Inflammatory macrophage (primary cell): ENCODE measurements around the gene CGB8.
"Not testable (repeated sequence)": the region's sequence is repeated elsewhere in the genome, so short reads cannot be mapped to it uniquely, and the experiment has no call there.

Source experiments
- DNase-seq, 2 donors: peaks; one replicate each; pipeline ENCODE4 v3.0.0-alpha.2; 2020 to 2022

Gene CGB8

DNA sequence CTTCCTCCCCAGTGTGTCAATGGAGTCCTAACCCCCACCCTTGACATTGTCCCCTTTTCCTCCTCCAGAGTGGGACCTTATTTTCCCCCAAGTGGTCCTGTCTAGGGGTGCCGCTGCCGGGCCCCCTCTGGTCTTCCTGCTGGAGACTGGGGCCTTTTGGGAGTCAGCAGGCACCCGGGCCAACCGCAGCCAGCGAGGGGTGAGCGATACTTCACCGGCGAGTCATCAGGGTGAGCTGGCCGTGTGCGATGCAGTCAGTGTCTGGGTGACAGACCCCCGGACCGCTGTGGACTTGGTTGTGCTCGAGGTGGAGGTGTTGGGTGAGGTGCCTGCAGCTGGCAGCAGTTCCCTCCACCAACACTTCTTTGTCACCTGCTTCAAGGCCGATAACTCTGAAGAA, 19.2 kb downstream of the CGB8 start:
- not testable (repeated sequence) for DNase-seq

DNA sequence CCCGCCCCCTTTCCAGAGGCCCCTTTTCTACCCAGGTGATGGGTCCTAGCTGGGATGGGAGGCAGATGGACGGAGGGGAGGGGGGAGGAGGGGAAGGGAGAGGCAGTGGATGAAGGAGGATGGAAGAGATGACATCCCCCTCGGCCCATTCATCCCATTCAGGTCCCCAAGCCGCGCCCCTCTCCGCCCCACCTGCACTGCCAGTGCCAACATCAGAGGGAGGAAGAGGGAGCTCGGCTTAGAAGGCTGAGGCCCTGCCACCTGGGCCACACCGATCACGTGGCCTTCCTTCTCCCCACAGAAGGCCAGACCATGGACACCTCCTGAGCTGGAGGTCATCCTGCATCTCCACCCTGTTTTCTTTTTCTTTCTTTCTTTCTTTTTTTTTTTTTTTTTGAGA, 20.2 kb downstream of the CGB8 start:
- not testable (repeated sequence) for DNase-seq

DNA sequence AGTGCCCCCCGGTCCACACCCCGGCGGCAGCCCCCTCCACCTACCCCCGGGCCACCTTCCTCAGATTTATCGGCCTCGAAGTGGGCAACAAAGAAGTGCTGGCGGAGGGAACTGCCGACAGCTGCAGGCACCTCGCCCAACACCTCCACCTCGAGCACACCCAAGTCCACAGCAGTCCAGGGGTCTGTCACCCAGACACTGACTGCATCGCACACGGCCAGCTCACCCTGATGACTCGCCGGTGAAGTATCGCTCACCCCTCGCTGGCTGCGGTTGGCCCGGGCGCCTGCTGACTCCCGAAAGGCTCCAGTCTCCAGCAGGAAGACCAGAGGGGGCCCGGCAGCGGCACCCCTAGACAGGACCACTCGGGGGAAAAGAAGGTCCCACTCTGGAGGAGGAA, 23.3 kb downstream of the CGB8 start:
- not testable (repeated sequence) for DNase-seq

DNA sequence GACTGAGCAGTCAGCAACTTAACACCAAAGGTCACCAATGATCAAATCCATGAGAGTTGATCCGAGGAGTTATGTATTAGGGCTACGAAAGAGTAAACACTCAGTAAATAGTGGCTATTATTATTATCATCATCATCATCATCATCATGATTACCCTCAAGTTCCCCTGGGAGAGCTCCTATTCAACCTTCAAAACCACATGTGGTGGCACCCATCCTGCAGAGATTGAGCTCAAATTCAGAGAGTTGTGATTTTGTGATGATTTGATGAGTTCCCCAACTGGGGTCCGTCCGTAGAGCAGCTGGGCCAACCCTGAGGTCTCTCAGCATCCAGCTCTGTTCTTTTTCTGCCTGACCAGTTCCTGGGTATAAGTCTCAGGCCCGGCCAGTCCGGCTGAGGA, 23.8 kb downstream of the CGB8 start:
- not testable (repeated sequence) for DNase-seq

DNA sequence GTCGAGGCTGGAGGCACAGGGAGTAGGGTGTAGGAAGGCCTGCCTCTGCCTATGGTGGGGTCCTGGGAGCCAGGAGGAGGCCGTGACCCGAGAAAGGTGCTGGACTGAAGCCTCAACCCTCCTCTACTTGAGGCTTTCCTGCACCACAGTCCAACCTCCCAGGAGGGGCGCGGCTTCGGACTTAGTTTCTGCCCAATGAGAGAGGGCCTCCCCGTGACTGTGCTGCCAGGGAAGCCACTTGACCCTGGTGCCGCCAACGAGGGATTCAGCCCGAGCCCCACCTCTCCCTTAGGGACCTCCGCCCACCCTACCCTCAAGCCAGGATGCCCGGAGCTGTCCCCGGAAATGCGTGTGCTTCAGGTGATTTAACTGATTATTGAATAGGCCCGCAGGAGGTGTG, 24.7 kb downstream of the CGB8 start, which contains the start of gene CGB3:
CGB3 (minus strand) TSS at position 101 of the 400 bp plus-strand sequence. CDS start 362 bp downstream, outside the sequence.
- DNase-seq: not testable (repeated sequence)

DNA sequence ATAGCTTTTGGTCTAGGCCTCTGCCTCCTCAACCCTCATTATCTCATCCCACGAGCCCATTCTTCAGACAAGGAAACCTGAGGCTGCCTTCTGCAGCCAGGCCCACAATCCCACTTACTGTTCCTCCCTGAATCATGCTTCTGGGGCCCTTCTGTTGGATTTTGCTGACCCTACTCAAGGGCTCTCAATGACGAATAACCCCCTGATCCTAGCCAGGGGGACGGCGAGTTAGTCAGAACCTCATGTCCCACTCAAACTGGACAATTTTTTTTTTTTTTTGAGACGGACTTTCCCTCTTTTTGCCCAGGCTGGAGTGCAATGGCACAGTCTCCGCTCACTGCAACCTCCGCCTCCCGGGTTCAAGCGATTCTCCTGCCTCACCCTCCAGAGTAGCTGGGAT, 26.8 kb downstream of the CGB8 start:
- no peak for DNase-seq

DNA sequence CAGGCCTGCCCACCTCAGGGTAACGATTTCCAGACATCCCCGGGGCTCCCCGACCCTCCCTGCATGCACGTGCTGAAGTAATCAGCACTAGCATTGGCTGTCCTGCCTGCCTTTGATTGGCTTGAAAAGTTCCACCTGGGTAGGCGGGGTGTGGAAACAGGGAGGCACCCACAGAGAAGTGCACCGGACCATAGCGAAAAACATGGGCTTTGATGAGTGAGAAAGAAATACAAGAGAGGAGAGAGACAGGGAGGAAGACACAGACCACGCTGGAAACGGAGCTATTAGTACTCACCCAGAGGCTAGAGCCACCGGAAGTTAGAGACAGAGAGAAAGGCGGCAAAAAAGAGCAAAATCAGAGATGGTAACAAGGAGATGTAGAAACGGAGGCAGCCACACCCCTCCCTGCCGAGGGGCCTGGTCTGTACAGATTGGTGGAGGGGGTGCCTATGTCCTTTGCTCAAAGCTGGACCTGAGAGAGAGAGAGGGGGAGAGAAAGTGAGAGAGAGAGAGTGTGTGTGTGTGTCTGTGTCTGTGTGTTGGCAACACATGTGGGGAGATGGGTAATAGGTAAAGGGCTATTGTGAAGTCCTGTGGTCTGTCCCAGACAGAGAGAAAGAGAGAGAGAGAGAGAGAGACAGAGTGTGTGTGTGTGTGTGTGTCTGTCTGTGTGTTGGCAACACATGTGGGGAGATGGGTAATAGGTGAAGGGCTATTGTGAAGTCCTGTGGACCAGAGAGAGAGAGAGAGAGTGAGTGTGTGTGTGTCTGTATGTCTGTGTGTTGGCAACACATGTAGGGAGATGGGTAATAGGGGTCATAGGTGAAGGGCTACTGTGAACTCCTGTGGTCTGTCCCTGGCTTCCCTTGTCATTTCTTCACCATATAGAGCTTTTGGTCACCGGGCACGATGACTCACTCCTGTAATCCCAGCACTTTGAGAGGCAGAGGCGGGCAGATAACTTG, 27.7 kb downstream of the CGB8 start:
- DNase-seq: peak; percentile 54 to 59

DNA sequence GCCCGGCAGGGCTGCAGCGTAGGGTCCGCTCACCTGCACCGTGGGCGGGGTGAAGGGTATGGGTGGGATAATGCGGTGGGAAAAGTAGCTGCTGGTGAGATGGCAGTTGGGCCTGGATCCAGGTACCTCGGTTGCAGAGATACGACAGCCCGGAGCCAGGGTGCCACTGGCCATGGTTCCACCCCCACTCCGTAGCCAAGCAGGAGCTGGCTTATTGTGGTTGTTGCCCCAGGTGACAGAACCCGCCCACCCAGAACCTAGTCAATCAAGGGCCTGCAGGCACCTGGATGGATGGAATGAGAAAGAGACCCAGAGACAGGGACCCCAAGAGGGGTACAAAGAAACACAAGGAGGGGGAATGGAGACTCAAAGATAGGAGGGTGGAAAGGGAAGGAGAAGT, 28.6 kb downstream of the CGB8 start:
- DNase-seq: no peak

DNA sequence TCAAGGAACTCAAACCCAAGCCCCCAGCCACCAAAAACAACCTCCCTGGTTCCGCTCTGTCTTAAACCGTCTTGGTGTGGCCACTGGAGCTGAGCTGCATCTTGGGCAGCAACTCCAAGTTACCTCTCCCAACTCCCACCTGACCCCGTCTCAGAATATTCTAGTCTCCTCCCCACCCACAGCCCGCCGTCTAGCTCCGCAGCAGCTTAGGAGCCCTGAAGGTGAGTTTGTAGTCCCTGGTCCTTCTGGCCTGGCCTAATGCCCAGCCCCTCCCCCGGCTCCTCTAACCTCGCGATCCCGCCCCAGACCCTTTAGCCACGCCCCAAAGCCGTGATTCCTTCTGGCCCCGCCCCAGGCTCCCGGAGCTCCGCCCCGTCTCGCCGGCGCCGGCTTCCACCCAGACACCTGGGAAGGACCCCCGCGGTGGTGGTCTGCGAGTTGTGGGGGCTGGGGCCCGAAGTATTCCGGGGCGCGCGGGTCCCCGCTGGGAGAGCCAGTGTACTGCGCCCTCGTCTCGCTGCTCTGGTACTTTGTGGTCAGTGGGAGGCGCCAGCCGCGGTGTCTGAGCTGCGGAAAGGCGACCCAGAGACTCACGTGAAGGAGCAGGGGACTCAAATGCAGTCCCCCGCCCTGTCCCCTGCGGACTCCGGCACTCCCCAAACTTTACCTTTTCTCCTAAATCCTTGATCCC, 29.5 kb downstream of the CGB8 start:
- peak; percentile 5 to 17 for DNase-seq

DNA sequence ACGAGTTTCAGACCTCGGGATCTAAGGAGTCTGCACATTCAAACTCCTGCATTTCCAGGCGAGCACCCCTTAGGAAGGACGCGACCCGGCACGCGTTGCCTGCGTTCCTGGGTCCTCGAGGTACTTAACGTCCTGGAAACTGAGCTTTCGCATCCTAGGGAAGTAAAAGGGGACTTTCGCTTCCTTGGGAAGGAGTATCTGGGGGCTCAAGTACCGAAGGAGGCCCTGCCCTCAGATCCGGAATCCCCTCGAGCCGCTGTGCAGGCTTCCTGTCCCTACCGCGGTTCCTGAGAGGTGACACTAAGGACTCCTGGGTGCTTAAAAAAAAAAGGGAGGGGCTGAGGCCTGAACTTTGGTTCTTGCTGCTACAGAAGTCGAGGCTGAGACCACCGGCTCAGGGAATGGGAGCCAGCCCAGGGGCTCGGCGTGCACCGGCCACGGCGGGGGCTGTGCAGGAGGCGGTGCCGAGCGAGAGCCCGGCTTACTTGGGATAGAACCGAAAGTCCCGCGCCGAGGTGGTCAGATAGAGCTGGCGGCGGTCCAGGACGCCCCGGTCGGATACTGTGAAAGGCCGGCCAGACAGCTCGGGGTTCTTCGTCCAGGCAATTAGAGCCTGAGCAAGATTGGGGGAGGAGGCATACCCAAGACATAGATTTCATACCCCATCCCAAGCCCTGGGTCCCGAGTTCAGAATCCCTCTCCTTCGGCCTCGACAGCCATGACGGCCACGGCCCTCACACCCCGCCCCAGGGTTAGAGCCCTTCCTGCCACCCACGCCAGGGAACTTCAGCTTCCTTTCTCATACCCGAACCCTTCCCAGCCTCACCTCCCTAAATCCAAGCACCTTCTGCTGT, 30.3 kb downstream of the CGB8 start:
- not testable (repeated sequence) for DNase-seq

DNA sequence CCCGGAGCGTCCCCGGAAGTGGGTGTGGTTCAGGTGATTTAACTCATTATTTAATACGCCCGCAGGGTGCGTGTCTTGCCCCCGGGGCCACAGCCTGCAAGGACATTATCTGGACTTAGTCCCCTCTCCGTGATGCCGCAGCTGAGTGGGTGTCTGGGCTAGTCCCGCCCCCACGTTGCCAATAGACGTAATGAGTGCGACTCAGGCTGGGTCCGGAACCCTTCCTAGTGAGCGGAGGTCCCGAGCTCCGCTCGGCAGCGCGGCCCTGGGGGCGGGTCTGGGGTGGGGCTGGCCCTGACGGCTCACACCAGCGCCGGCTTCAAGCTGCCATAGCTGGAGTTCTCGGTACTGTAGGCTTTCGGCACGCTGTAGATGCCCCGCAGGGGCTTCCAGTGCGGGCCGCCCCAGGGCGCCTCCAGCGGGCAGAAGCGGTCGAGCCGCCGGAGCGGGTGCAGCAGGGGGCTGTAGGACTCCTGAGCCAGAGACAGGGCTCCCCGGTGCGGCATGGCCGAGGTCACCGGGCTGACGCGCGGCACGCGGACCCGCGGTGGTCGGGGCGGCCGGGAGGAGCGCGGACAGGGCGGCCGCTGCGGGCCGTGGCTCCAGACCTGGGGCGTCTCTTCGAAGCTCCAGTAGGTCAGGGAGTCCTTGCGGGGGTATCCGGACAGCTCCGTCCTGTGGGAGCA, 31.1 kb downstream of the CGB8 start:
- peak; percentile 24 to 51 for DNase-seq

DNA sequence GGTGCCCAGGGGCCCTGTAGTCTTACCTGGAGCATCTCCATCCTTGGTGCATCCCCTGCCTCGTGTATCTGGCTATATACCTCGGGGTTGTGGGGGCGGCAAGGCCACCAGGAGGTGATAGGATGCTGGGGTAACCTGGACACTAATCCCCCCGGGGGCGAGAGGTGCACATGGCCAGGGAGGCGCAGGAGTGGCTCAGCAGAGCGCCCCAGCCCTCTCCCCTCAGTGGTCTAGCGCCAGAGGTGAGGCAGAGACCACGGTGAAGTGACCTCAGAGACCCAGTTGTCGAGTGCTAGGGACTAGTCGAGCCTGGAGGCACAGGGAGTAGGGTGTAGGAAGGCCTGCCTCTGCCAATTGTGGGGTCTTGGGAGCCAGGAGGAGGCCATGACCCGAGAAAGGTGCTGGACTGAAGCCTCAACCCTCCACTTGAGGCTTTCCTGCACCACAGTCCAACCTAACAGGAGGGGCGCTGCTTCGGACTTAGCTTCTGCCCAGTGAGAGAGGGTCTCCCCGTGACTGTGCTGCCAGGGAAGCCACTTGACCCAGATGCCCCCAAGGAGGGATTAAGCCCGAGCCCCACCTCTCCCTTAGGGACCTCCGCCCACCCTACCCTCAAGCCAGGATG, 31.8 kb downstream of the CGB8 start, which contains the start of gene LHB:
LHB (minus strand) TSS at position 51 of the 625 bp plus-strand sequence; CDS start at position 41, 10 bp downstream.
- DNase-seq: no peak

DNA sequence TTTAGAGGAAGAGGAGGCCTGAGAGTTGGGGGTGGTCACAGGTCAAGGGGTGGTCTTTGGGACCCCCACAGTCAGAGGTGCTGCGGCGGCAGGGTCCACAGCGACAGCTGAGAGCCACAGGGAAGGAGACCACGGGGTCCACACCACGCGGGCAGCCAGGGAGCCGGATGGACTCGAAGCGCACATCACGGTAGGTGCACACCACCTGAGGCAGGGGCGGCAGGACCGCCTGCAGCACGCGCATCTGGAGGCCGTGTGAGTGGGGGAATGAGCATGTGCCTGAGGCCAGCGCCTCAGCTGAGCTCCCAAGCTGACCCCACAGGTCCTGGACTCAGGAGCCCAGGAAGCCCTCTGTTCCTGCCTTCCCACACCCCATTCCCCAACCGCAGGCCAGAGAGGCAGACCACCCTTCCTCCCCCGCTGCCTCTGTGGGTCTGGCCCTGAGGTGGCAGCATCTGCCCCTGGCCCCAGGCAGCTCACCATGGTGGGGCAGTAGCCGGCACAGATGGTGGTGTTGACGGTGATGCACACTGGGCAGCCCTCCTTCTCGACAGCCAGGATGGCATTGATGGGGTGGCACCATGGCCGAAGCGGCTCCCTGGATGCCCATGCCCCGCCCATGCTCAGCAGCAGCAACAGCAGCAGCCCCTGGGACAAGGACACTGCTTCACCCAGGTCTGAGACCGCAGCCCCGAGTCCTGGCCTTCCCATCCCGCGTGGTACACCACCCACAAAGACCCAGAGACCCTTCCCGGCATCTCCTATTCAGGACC, 32.7 kb downstream of the CGB8 start:
- DNase-seq: no peak

DNA sequence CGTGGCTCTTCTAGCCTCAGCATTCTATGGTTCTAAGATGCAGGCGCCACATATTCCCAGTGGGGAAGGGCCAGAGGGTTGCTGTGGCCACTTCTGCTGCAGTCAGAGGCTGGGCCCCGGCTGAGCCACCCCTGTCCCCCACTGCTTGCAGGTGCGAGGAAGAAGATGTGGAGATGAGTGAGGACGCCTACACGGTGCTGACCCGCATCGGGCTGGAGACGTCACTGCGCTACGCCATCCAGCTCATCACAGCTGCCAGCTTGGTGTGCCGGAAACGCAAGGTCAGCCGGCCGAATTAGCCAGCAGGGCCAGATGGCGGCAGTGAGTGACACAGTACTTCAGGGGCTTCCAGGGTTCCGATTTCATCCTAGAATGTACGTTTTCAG, 34.0 kb downstream of the CGB8 start:
- no peak for DNase-seq

DNA sequence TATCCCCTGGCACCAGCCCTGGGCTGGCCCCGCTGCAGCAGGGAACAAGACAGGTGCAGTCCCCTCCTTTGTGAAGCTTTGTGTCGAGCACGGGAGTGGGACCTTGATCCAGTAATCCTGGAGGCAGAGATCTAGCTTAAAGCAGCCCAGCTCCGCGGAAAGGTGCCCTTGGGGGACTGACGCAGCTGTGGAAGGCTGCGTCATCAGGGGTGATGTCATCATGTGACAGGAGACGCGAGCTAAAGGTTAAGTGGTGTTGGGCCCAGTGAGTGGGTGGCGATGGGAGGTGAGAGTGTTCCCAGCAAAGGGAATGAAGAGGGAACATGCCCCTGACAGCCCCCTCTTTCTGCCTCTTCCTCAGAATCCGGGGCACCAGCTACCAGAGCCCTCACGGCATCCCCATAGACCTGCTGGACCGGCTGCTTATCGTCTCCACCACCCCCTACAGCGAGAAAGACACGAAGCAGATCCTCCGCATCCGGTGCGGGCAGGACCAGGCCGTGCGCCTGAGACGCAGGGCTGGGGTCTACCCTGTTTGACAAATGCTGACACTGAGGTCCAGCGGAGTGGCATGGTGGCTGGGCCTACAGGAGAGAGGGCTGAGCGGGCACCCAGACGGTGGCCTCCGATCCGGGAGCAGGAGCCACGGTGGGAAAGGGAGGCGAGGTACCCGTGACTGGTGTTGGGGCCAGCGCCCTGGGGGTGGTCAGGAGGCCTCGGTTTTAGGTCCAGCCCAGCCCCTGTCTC, 34.6 kb downstream of the CGB8 start:
- DNase-seq: no peak

DNA sequence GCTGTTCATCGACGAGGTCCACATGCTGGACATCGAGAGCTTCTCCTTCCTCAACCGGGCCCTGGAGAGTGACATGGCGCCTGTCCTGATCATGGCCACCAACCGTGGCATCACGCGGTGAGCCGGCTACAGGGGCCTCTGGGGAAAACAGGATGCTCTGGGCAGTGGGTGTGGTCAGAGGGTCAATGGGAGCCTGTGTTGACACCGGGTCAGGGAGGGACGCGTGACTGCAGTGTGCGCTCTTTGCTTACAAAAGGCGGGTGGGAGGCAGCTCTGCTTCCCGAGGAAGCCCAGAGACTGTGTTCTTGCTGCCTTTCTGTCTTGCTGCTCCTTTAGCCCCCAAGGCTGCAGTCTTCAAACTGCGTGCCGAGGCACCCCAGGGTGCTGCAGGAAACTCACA, 37.7 kb downstream of the CGB8 start:
- DNase-seq: no peak

DNA sequence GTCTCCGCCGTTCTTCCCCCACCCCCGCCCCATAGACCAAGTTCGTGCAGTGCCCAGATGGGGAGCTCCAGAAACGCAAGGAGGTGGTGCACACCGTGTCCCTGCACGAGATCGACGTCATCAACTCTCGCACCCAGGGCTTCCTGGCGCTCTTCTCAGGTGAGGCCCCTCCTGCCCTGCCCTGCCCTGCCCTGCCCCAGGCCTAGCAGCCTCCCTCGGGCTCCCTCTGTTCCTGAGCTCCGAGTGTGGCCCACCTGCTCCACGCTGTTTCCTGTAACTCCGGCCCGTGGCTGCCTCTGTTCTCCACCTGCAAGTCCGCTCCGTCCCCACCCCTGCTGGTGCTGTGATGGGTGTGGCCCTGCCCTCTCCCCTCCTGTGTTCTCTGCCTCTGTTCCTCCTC, 38.5 kb downstream of the CGB8 start:
- no peak for DNase-seq

DNA sequence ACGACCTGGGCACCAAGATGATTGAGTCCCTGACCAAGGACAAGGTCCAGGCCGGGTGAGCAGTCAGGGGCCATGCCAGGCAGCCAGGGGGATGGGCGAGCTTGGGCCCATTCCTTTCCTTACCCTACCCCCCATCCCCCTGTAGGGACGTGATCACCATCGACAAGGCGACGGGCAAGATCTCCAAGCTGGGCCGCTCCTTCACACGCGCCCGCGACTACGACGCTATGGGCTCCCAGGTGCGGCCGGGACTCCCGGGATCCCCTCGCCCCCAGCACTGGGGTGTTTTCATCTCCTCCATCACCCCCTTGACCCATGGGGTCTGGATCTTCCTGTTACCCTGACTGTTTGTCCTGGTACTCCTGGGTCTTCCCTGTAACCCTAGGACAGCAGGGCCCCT, 39.1 kb downstream of the CGB8 start:
- no peak for DNase-seq

DNA sequence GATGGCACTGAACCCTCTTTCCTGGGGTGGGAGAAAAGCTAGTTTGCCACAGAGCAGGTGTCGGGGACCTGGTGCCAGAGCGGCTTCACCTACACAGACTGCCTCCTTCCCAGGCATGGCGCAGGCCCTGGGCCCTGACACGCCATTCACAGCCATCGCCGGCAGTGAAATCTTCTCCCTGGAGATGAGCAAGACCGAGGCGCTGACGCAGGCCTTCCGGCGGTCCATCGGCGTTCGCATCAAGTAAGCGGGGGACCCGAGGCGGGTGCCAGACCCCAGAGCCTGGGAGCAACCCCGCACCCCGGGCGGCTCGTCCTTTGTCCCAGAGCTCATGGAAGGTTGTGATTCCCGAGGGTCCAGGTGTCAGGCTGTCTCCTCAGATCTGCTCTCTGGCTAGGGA, 42.0 kb downstream of the CGB8 start:
- no peak for DNase-seq
